NCI-H510A treated with DMSO at 0.1 percent for 48 hours (cell line): ENCODE data around the gene TARS3.
"Not testable (repeated sequence)": the region's sequence is repeated elsewhere in the genome, so short reads cannot be mapped to it uniquely, and the experiment has no call there.

Source experiments
- DNase-seq: peaks from one replicate; lab custom pipeline; 2025; lab: John Stamatoyannopoulos, UW

TARS3 gene

GRCh38 chr15:101654171-101654570, 70.1 kb downstream of the TARS3 start:
- no peak for DNase-seq

DNA sequence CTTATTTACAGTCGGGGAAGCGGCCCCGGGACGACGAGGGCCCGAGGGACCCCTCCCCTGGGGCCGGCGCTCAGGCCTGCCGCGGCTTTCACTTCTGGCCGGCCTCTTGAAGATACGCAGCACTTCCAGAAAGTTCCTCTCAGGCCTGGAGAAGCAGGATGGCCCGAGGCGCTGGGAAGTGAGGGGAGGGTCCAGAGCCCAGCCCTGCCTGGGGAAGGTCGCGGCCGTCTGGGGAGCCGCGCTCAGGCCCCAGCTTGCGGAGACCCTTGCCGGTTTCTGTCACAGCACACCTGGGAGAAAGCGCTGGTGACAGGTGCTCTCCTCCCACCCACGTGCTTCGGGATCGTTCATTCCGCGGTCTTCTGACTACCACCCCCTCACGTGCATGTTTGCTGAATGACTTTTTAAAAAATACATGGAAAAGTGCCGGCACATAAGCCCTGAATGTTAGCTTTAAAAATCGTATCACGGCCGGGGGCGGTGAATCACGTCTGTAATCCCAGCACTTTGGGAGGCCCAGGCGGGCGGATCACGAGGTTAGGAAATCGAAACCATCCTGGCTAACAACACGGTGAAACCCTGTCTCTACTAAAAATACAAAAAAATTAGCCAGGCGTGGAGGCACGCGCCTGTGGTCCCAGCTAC, 71.4 kb downstream of the TARS3 start:
- no peak for DNase-seq

GRCh38 chr15:101652098-101652785, 72.0 kb downstream of the TARS3 start, which contains the start of gene TM2D3:
Gene TM2D3, minus strand, starts transcription at chr15:101652381. Its CDS starts 20 bp downstream, at chr15:101652361.
- peak; percentile 67 for DNase-seq

- peak; percentile 48 for DNase-seq
Measured at GRCh38 chr15:101651554-101652097, 72.6 kb downstream of the TARS3 start.

GRCh38 chr15:101650145-101650544, 74.1 kb downstream of the TARS3 start:
- DNase-seq, result no peak

DNA sequence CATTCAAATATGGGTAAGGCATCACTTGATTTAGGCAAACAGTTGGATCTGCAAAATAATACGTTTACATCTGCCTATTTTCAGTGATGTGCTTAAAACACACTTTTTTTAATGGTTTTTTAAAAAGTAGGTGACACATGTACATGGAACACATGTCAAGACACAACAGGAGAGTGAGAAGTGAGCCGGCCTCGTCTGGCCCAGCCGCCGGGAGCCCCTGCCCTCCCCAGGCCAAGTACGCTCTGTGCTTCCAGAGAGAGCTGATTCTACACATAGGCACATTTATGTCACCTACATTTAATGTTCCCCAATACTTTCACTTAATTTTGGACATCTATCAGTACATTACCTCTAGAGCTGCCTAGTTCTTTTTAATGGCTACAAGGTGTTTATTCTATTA, 75.9 kb downstream of the TARS3 start:
- DNase-seq, result no peak

- DNase-seq, result no peak
Measured at GRCh38 chr15:101647251-101647650, 77.0 kb downstream of the TARS3 start.

DNA sequence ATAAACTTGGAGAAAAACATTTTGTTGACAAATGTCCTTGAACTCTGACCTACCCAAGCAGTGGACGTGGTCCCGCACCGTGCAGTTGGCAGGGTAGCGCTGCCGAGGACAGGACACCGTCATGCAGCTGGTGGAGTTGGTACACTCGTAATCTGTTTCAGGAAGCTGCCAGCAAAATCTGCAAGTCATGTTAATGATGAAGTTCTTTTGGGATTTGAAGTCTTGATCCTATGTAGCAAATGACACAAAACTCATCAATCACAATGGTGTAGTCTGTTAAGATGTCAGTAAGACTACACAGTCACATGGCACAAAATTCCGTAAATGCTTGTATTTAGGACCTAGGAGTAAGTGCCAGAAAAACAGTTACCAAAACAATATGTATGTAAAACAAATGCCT, 77.6 kb downstream of the TARS3 start:
- DNase-seq, result no peak

DNA sequence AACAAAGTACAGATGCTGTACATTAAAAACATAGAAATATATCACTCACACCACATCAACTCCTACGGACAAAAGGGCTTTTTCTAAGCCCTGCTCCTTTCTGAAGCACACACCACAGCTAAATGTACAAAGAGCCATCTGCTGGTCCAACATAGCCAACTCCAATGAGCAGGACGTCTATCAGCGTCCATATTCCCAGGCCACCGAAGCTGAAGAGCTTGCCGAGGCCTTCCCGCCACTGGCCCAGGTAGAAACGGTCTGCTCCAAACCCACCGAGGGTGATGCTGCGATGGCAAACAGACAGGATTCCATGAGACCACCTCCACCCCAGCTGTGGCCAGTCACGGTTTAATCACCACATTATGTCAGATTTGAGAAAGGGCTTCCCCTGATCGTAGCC, 81.9 kb downstream of the TARS3 start:
- DNase-seq, result no peak

- DNase-seq, result no peak
Measured at GRCh38 chr15:101641894-101642293, 82.4 kb downstream of the TARS3 start.

GRCh38 chr15:101641129-101641764, 83.0 kb downstream of the TARS3 start:
- peak; percentile 46 for DNase-seq

- DNase-seq, result no peak
Measured at GRCh38 chr15:101639667-101640066, 84.6 kb downstream of the TARS3 start.

DNA sequence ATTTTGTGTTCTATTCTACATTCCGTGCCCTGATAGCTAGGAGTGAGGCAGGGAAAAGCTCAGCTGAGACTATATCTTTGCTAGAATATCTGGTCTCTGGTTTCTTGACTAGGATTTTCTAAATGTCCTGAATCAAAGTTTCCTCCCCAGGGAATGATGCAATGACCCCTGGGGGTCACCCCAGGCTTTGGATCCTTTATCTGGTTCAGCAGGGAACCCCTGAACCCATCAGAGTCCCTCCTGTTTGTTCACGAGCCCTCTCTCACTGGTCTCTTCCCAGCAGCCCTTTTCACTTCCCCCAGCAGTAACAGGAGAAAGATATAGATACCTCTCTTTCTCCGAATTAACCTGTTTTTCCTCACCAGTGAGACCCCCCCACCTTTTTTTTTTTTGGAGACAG, 86.4 kb downstream of the TARS3 start:
- no peak for DNase-seq

DNA sequence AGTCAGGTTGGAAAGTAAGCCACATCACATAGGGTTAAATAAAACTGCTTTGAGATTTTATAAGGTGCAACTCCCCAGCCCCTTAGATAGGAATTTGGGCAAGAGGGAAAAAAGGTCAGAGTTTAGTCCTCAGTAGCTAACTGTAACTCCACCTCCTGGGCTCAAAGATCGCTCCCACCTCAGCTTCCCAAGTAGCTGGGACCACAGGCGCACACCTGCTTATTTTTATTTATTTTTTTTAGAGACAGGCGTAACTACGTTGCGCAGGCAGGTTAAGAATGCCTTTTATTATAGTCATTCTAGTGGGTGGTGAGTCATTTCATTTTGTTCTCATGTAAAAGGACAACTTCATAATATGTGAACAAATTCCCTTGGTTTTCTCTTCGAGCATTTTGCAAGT, 86.8 kb downstream of the TARS3 start:
- no peak for DNase-seq

- DNase-seq, result no peak
Measured at GRCh38 chr15:101637038-101637437, 87.2 kb downstream of the TARS3 start.

GRCh38 chr15:101635944-101636727, 88.1 kb downstream of the TARS3 start:
- DNase-seq, result no peak

GRCh38 chr15:101633356-101633755, 90.9 kb downstream of the TARS3 start:
- DNase-seq, result no peak

DNA sequence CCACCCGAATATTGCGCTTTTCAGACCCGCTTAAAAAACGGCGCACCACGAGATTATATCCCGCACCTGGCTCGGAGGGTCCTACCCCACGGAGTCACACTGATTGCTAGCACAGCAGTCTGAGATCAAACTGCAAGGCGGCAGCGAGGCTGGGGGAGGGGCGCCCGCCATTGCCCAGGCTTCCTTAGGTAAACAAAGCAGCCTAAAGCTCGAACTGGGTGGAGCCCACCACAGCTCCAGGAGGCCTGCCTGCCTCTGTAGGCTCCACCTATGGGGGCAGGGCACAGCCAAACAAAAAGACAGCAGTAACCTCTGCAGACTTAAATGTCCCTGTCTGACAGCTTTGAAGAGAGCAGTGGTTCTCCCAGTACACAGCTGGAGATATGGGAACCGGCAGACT, 97.5 kb downstream of the TARS3 start:
- DNase-seq, result not testable (repeated sequence)

DNA sequence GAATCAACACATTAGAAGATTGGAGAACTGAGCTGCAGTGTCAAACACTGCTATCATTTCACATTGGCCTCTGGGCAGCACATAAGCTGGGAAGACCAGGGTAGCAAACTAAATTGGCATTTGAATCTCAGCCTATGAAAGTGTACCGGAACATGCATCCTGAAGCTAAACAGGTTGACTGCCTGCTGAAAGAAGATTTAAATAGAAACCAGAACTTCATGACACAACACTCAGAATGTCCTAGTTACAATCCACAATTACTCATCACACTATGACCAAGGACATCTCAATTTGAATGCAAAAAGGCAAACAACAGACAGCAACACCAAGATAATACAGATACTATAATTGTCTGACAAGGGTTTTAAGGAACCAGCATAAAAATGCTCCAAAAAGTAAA, 98.3 kb downstream of the TARS3 start:
- no peak for DNase-seq

GRCh38 chr15:101625184-101625583, 99.1 kb downstream of the TARS3 start:
- no peak for DNase-seq

- DNase-seq, result no peak
Measured at GRCh38 chr15:101623367-101624304, 100.6 kb downstream of the TARS3 start.
